T-cell (primary cell): ENCODE measurements around the gene MMEL1. TPM values are rescaled to one million over a fixed set of nuclear protein-coding genes. Genes with fewer than 3 reads are reported as not detected.

Experiments used
- ATAC-seq, 4 experiments: fragments of 200-7000 bp in 3 of 4; fragments of 150-1000 bp in 1 of 4; cut with Tn5 transposase; replicated peaks in 1 of 4; 1 replicate in 3 of 4; 2 replicates in 1 of 4; pipeline ENCODE4 v1.10.0; 2021; ENCODE audit warnings: moderate library complexity in 3 of 4, mild to moderate bottlenecking in 2 of 4, moderate number of reproducible peaks in 1 of 4
- CTCF ChIA-PET, 2 donors: fragments of 300-600 bp; sonication (Branson Sonifier 250); formaldehyde crosslinking; loops; one replicate each; lab custom pipeline; 2022; ENCODE audit warnings: antibody characterized with exemption in 2 of 2; lab: Charles Lee
- POLR2A ChIA-PET, 2 donors: fragments of 300-600 bp; sonication (Branson Sonifier 250); formaldehyde crosslinking; loops; one replicate each; lab custom pipeline; 2022; ENCODE audit warnings: antibody characterized with exemption in 2 of 2; lab: Charles Lee
- DNase-seq, 35 experiments: peaks; one replicate each; pipeline versions ENCODE4 v3.0.0 to v3.0.0-alpha.2; 2013 to 2023
- H3K27ac ChIP-seq: one replicate; pipeline ENCODE4 v1.5.1; 2013; ENCODE audit warnings: low read length
- H3K27me3 ChIP-seq, 2 experiments: replicated peaks in 1 of 2; 1 replicate in 1 of 2; 2 replicates in 1 of 2; pipeline versions ENCODE4 v1.6.1 to v1.7.0; 2013; ENCODE audit warnings: low read length in 1 of 2, mixed read lengths in 1 of 2; ENCODE audit not compliant: control insufficient read depth in 2 of 2, insufficient read depth in 2 of 2; ENCODE audit errors: extremely low read depth in 1 of 2
- H3K36me3 ChIP-seq, 2 donors: 1 replicate in 1 of 2; 2 replicates in 1 of 2; pipeline versions ENCODE4 v1.6.1 to v1.7.0; 2013; ENCODE audit warnings: low read length in 1 of 2; ENCODE audit not compliant: control insufficient read depth in 2 of 2, insufficient read depth in 1 of 2; ENCODE audit errors: extremely low read depth in 1 of 2
- H3K4me1 ChIP-seq, 2 experiments: 1 replicate in 1 of 2; 2 replicates in 1 of 2; pipeline versions ENCODE4 v1.6.1 to v1.7.0; 2013; ENCODE audit warnings: low read length in 2 of 2, mixed read lengths in 1 of 2; ENCODE audit not compliant: insufficient read depth in 2 of 2, control insufficient read depth in 1 of 2; ENCODE audit errors: extremely low read depth in 1 of 2
- H3K4me3 ChIP-seq, 2 donors: 1 replicate in 1 of 2; 2 replicates in 1 of 2; pipeline versions ENCODE4 v1.5.1 to v1.7.0; 2013; ENCODE audit warnings: mild to moderate bottlenecking in 2 of 2, low read length in 1 of 2, moderate library complexity in 1 of 2; ENCODE audit not compliant: control insufficient read depth in 1 of 2; ENCODE audit errors: extremely low read depth in 1 of 2
- H3K9me3 ChIP-seq: 2 replicates; pipeline ENCODE4 v1.7.0; 2013
- H3K27ac Mint-ChIP-seq, 2 donors: one replicate each; pipeline ENCODE4 v1.8.0; 2020 to 2021; ENCODE audit warnings: mild to moderate bottlenecking in 2 of 2, mixed read lengths in 2 of 2
- H3K27me3 Mint-ChIP-seq, 2 donors: one replicate each; pipeline ENCODE4 v1.8.0; 2021 to 2022; ENCODE audit warnings: mixed read lengths in 2 of 2
- H3K36me3 Mint-ChIP-seq: one replicate; pipeline ENCODE4 v1.8.0; 2021; ENCODE audit warnings: mixed read lengths
- H3K4me1 Mint-ChIP-seq, 3 donors: one replicate each; pipeline ENCODE4 v1.8.0; 2020 to 2022; ENCODE audit warnings: mixed read lengths in 3 of 3, mild to moderate bottlenecking in 1 of 3
- H3K4me3 Mint-ChIP-seq, 3 donors: one replicate each; pipeline ENCODE4 v1.8.0; 2020 to 2022; ENCODE audit warnings: mild to moderate bottlenecking in 3 of 3, mixed read lengths in 3 of 3, moderate library complexity in 3 of 3
- H3K9me3 Mint-ChIP-seq, 3 donors: one replicate each; pipeline ENCODE4 v1.8.0; 2020 to 2022; ENCODE audit warnings: mixed read lengths in 3 of 3
- WGBS: methylation state at CpG from one replicate; pipeline ENCODE4 v1.1.5; 2013; ENCODE audit warnings: missing lambda C conversion rate; ENCODE audit not compliant: insufficient coverage; 5-methylcytosine and 5-hydroxymethylcytosine counted together
- total RNA-seq, 35 experiments: library from RNA in 6 of 35; stranded (reverse) in 6 of 35; fragments of 120-200 nt in 1 of 35; gene quantifications; one replicate each; pipeline versions ENCODE4 v1.2.1 to v1.2.4 and lab custom pipeline; 2013 to 2026

MMEL1 gene
- total RNA-seq, 5 donors from 2014 or later (not counting 1 experiment from before 2014, with no cell fraction given): 0.72 to 3.3 (median 1.0) TPM

- DNase-seq: peak in 2 of 35 experiments; percentile 30 to 46
- peak in 3 of 4 experiments; percentile 46 to 61 (median 55) for ATAC-seq
These were observed 70.6 kb downstream of the MMEL1 start for GRCh38 chr1:2561898-2562895.

DNA sequence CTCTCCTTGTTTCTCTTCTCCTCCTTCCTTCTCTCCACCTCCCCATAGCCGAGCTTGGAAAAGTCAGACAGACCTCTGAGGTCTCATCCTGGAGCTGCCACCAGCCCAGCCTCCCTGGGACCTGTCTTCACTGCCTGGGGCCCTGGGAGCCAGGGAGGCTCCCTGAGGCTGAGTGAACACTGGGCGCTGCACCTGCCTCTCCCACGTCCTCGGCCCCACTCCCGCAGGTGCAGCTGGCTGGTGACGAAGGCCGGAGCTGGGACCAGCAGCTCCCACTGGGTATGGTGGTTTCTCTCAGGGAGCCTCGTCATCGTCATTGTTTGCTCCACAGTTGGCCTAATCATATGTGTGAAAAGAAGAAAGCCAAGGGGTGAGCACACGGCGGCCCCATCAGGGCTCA lies 71.4 kb downstream of the MMEL1 start:
- H3K27ac Mint-ChIP-seq: peak overlapping the region; percentile 44 to 71
- POLR2A ChIA-PET: interaction anchor here in 1 of 2 donors (0.6 kb wide), 1 partner anchor 404 kb away, joined by 8 read pairs; no protein-coding TSS in a partner anchor
- peaks cover 7 to 49% of the 10 kb centered on the region in 2 experiments for H3K4me1 ChIP-seq
- WGBS: 89% methylated on average over 10 of the region's 11 CpGs
- H3K4me1 Mint-ChIP-seq: peaks cover 25 to 33% (median 28%) of the 10 kb centered on the region in 3 donors
- no peaks in the 10 kb centered on the region for H3K9me3 ChIP-seq
- no peak for DNase-seq
- H3K9me3 Mint-ChIP-seq: no peaks in the 10 kb centered on the region
- peaks cover 11 to 61% of the 10 kb centered on the region in 2 donors for H3K36me3 ChIP-seq
- H3K27me3 Mint-ChIP-seq: no peaks in the 10 kb centered on the region
- ATAC-seq: no peak
- H3K27me3 ChIP-seq: no peaks in the 10 kb centered on the region
- H3K4me3 Mint-ChIP-seq: peak overlapping the region in 1 of 3 donors; percentile 9
- H3K4me3 ChIP-seq: no peak overlapping the region
- CTCF ChIA-PET: interaction anchor here in 1 of 2 donors (1.4 to 2.1 kb wide), 2 partner anchors 16 to 24 kb away, joined by 5 to 10 read pairs; no protein-coding TSS in a partner anchor
- H3K27ac ChIP-seq: no peak overlapping the region
- H3K36me3 Mint-ChIP-seq: peaks cover 6% of the 10 kb centered on the region

More at GRCh38 chr1:2561898-2562895, 70.6 kb downstream of the MMEL1 start:
- CTCF ChIA-PET: interaction anchor here (0.6 to 2.1 kb wide), 3 partner anchors 15 to 147 kb away, joined by 3 to 10 read pairs (median 5); no protein-coding TSS in a partner anchor
- 97% methylated on average over 14 of the region's 24 CpGs for WGBS
- peaks cover 22 to 30% (median 22%) of the 10 kb centered on the region in 3 donors for H3K4me1 Mint-ChIP-seq
- H3K27ac Mint-ChIP-seq: no peak overlapping the region
- H3K9me3 Mint-ChIP-seq: no peaks in the 10 kb centered on the region
- H3K27me3 Mint-ChIP-seq: no peaks in the 10 kb centered on the region
- Histone ChIP-seq H3K4me3 (no peak overlapping the region), H3K27ac (no peak overlapping the region), H3K4me1 (peaks cover 7 to 44% of the 10 kb centered on the region in 2 experiments), H3K36me3 (peaks cover 11 to 61% of the 10 kb centered on the region in 2 donors), H3K9me3 (no peaks in the 10 kb centered on the region), H3K27me3 (no peaks in the 10 kb centered on the region)
- no peak overlapping the region for H3K4me3 Mint-ChIP-seq
- POLR2A ChIA-PET: interaction anchor here in 1 of 2 donors (0.6 kb wide), 1 partner anchor 405 kb away, joined by 8 read pairs; no protein-coding TSS in a partner anchor
- peaks cover 4% of the 10 kb centered on the region for H3K36me3 Mint-ChIP-seq

DNA sequence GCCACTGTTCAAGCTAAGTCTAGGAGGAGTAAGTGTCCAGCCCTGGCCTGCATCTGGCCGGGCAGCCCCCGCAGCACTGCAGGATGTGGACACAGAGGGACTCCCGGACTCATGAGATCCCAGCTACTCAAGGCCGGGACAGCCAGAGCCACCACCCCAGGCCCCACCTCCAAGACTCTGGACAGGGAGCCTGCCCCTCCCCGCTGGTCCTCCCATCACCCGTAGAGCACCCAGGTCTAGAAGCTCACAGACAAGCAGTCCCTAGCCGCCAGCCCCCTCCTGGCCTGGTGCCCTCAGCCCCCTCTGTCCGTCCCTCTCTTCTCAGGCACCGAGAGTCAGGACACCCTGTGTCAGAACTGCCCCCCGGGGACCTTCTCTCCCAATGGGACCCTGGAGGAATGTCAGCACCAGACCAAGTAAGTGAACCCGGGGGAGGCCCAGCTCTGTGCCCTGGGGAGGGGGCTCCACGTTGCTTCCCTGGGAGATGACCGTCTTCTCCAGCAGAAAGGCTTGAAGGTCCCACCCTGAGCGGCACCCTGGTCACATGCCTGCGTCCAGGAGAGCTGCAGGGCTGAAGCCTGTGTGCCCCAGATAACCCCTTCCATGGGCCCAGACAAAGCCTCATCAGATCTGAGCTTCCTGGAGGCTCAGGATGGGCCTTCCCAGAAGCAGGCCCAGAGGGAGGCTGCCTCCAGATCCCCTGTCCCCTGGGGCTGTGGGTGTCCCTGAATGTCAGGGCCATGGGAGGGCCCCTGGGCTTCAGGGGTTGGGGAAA lies 72.3 kb downstream of the MMEL1 start:
- no peaks in the 10 kb centered on the region for H3K9me3 ChIP-seq

DNA sequence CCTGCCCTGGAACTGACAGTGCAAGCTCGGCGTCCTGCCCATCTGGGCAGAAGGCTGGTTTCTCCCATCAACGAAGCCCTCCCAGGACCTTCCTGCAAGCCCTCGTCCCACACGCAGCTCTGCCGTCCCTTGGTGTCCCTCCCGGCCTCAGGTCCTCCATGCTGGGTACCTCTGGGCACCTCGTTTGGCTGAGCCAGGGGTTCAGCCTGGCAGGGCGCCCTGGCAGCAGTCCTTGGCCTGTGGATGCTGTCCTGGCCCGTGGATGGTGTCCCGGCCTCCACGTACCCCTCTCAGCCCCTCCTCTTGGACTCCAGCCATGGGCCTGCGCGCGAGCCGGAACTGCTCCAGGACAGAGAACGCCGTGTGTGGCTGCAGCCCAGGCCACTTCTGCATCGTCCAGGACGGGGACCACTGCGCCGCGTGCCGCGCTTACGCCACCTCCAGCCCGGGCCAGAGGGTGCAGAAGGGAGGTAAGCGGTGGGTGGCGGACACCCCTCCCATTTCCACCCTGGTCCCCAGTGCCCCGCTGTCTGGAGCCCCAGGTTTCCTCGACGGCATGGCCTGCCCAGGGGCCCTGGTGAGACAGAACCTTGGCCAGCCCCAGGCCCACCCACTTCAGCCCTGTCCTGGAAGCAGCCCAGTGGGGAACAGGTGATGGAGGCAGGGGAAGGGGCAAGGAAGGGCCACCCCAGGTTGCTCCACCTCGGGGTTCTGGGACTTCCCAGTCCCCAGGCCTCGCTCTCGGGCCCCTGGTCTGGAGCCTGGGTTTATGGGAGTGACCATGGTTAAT lies 73.1 kb downstream of the MMEL1 start:
- H3K4me3 ChIP-seq: no peak overlapping the region
- H3K9me3 Mint-ChIP-seq: no peaks in the 10 kb centered on the region
- 82% methylated on average over 17 of the region's 35 CpGs for WGBS
- no peak overlapping the region for H3K27ac ChIP-seq
- H3K4me1 ChIP-seq: peaks cover 15 to 64% of the 10 kb centered on the region in 2 experiments
- no peaks in the 10 kb centered on the region for H3K27me3 Mint-ChIP-seq
- no peaks in the 10 kb centered on the region for H3K27me3 ChIP-seq
- ATAC-seq: no peak
- H3K27ac Mint-ChIP-seq: no peak overlapping the region
- ChIA-PET CTCF (no interaction called here), POLR2A (no interaction called here)
- no peaks in the 10 kb centered on the region for H3K9me3 ChIP-seq
- H3K36me3 ChIP-seq: peaks cover 11 to 61% of the 10 kb centered on the region in 2 donors
- no peak for DNase-seq
- peaks cover 7% of the 10 kb centered on the region for H3K36me3 Mint-ChIP-seq
- no peak overlapping the region for H3K4me3 Mint-ChIP-seq
- H3K4me1 Mint-ChIP-seq: peaks cover 35 to 44% (median 38%) of the 10 kb centered on the region in 3 donors

More for the DNA sequence above, 72.3 kb downstream of the MMEL1 start:
- Mint-ChIP-seq H3K4me1 (peaks cover 31 to 40% (median 31%) of the 10 kb centered on the region in 3 donors), H3K27ac (no peak overlapping the region), H3K9me3 (no peaks in the 10 kb centered on the region), H3K27me3 (no peaks in the 10 kb centered on the region), H3K4me3 (peak overlapping the region in 1 of 3 donors; percentile 9), H3K36me3 (peaks cover 7% of the 10 kb centered on the region)
- peaks cover 8 to 56% of the 10 kb centered on the region in 2 experiments for H3K4me1 ChIP-seq
- DNase-seq: no peak
- ChIA-PET POLR2A (no interaction called here), CTCF (interaction anchor here in 1 of 2 donors (2.1 kb wide), 1 partner anchor 25 kb away, joined by 10 read pairs; no protein-coding TSS in a partner anchor)
- H3K27ac ChIP-seq: no peak overlapping the region
- ATAC-seq: no peak
- peaks cover 11 to 61% of the 10 kb centered on the region in 2 donors for H3K36me3 ChIP-seq
- H3K27me3 ChIP-seq: no peaks in the 10 kb centered on the region
- no peak overlapping the region for H3K4me3 ChIP-seq
- 97% methylated on average over 12 of the region's 15 CpGs for whole genome bisulfite sequencing

DNA sequence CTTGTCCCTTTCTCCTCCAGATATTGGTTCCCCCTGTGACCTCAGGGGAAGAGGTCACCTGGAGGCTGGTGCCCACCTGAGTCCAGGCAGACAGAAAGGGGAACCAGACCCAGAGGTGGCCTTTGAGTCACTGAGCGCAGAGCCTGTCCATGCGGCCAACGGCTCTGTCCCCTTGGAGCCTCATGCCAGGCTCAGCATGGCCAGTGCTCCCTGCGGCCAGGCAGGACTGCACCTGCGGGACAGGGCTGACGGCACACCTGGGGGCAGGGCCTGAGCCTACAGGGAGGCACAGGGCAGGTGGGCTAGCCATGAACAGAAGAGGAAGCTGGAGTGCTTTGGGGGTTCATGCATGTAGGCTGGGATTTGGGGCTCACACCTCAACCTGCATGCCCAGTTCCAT lies 74.0 kb downstream of the MMEL1 start:
- Histone ChIP-seq H3K27ac (no peak overlapping the region), H3K36me3 (peaks cover 11 to 59% of the 10 kb centered on the region in 2 donors), H3K4me1 (peaks cover 17 to 73% of the 10 kb centered on the region in 2 experiments), H3K9me3 (no peaks in the 10 kb centered on the region), H3K4me3 (no peak overlapping the region), H3K27me3 (no peaks in the 10 kb centered on the region)
- peaks cover 7% of the 10 kb centered on the region for H3K36me3 Mint-ChIP-seq
- H3K27me3 Mint-ChIP-seq: no peaks in the 10 kb centered on the region
- POLR2A ChIA-PET: no interaction called here
- WGBS: 98% methylated on average over 6 of the region's 6 CpGs
- peaks cover 41 to 50% (median 43%) of the 10 kb centered on the region in 3 donors for H3K4me1 Mint-ChIP-seq
- H3K9me3 Mint-ChIP-seq: no peaks in the 10 kb centered on the region
- ATAC-seq: no peak
- peak overlapping the region; percentile 41 to 98 (median 67) for H3K4me3 Mint-ChIP-seq
- no peak for DNase-seq
- peak overlapping the region; percentile 81 to 98 for H3K27ac Mint-ChIP-seq
- CTCF ChIA-PET: no interaction called here
